A172 (cell line): Measurements from ENCODE around the gene NLGN2. TPM values are rescaled to one million over a fixed set of nuclear protein-coding genes. Genes with fewer than 3 reads are reported as not detected.

Experiments
- DNase-seq: peaks from one replicate; pipeline ENCODE4 v3.0.0-alpha.2; 2015; ENCODE audit warnings: low spot score
- total RNA-seq: library from RNA; depleted of rRNA; stranded (reverse); fragments of >200 nt; shearing (Covaris generic); gene quantifications from 2 replicates; pipeline ENCODE4 v1.2.3, GENCODE V29; 2014

Gene NLGN2
- total RNA-seq, 1 experiment from 2014 or later = 11.3 TPM

DNA sequence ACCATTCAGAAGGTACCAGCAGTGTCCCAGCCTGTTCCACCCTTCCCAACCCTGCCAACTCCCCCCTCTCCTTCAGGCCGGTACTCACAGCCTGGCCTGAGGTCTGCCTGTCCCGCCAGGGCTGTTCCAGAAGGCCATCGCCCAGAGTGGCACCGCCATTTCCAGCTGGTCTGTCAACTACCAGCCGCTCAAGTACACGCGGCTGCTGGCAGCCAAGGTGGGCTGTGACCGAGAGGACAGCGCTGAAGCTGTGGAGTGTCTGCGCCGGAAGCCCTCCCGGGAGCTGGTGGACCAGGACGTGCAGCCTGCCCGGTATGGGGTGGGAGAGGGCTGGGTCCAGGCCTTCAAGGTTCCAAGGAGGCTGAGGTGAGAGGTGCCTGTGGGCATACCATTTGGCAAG, 7.2 kb downstream of the NLGN2 start:
- DNase-seq = no peak

DNA sequence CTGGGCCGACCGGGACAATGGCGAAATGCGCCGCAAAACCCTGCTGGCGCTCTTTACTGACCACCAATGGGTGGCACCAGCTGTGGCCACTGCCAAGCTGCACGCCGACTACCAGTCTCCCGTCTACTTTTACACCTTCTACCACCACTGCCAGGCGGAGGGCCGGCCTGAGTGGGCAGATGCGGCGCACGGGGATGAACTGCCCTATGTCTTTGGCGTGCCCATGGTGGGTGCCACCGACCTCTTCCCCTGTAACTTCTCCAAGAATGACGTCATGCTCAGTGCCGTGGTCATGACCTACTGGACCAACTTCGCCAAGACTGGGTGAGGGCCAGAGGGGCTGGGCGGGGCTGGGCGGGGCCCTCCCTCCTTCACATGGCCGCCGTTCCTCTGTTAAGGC, 8.1 kb downstream of the NLGN2 start:
- no peak for DNase-seq

GRCh38 chr17:7416323-7416722, 8.7 kb downstream of the NLGN2 start:
- no peak for DNase-seq

DNA sequence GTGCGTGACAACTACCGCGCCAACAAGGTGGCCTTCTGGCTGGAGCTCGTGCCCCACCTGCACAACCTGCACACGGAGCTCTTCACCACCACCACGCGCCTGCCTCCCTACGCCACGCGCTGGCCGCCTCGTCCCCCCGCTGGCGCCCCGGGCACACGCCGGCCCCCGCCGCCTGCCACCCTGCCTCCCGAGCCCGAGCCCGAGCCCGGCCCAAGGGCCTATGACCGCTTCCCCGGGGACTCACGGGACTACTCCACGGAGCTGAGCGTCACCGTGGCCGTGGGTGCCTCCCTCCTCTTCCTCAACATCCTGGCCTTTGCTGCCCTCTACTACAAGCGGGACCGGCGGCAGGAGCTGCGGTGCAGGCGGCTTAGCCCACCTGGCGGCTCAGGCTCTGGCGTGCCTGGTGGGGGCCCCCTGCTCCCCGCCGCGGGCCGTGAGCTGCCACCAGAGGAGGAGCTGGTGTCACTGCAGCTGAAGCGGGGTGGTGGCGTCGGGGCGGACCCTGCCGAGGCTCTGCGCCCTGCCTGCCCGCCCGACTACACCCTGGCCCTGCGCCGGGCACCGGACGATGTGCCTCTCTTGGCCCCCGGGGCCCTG, 9.5 kb downstream of the NLGN2 start:
- no peak for DNase-seq

DNA sequence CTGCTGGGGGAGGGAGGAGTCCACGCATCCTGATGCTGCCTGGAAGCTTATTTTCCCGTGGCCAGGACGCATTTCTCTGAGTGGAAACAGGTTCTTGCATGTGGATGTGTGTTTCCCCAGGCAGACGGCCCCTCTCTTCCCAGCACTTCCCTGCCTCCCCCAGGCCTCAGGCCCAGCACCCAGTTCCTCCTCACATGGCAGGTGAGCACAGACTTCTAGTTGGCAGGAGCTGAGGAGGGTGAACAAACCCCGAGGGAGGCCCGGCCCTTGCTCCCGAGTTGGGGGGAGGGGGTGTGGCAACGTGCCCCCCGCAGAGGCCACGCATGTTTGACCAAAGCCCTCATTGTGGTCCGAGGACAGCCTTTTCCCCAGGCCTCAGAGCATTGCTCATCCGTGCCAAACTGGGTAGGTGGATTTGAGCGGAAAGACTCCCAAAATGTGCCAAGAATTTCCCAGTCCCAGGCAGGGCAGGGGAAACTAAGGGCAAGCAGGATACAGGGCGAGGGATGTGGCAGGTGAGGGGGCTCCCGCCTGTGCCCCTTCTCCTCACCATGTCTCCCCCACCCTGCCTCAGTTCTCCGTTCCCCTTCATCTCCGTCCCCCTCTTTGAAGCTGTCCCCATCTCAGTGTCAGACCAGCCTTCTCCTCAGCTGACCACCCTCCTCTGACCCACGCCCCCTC, 11.0 kb downstream of the NLGN2 start:
- no peak for DNase-seq

DNA sequence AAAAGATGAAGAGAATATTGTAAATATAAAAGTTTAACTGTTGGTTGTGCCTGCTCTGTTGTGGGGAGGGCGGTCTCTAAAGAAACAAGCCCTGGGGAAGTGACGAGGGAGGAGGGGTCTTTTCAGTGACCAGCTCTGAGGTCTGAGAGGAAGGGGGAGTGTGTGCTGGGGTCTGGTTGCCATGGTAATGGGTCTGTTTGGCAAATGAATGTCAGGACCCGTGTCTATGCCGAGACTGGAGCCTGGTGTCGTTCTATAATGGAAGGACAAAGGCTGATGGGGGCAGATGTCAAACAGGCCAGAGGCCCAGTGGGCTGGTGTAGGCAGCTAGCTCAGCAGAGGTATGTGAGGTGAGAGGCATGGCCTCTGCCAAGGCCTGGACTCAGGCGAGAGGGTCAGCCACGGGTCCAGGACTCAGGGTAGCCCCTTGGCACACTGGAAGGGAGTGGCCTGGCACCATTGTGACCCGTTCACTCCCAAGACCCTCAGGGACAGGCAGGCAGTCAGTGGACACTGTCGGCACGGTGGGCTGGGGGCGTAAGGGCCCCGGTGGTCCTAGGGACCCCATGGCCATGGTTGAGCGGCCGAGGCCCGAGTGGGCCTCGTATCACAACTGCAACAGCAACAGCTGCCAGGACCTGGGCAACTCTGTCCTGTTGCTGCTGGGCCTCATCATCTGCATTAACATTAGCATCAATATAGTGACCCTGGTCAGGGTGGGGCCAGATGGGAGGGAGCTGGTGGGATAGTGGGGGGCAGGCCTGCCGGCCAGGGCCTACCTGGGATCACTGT, 12.4 kb downstream of the NLGN2 start, which contains the start of gene SPEM1:
TSS of gene SPEM1 (plus strand) at position 506 of the 792 bp plus-strand sequence. CDS start at position 567, 61 bp downstream.
- DNase-seq = no peak

GRCh38 chr17:7421186-7421585, 13.5 kb downstream of the NLGN2 start:
- no peak for DNase-seq

DNA sequence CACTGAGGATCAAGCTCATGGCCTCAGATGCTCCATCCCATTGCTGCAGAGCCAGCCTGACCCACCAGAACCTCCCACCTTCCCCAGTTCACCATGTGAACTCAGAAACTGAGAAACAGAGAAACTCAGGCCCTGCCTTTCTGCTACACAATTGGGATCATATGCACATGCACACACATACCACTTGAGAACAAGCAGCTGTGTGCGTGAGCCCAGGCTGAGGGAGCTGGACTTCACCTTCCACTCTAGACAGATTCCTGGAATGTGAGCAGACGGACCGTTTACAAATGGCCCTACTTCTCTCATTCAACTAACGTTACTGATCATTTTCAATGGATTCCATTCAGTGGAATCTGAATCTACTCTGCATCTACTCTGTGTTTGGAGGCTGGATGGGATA, 16.0 kb downstream of the NLGN2 start:
- DNase-seq = no peak

DNA sequence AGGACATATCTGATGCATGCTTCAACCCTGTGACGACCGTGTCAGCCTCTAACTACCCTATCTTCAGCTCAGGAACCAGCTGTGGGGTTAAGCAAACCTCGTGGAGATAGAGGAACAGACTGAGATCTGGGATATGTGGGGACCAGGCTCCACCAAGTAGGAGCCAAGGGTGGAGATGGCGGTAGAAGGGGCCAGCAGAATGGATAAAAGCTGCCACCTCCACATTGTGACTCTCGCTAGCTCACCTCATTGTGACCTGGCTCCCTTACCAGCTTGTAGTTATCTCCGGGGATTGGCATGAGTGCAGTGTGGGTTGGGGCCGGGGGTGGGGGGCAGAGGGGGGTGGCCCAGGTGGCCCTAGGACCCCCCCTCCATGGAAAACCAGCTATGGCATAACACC, 17.7 kb downstream of the NLGN2 start, which contains the start of gene SPEM2:
TSS of gene SPEM2 (plus strand) at position 301 of the 400 bp plus-strand sequence. CDS start at position 374, 73 bp downstream.
- no peak for DNase-seq

- DNase-seq = no peak
Observed at GRCh38 chr17:7425756-7426155, 18.1 kb downstream of the NLGN2 start.

- no peak for DNase-seq
Observed at GRCh38 chr17:7426203-7426863, 18.7 kb downstream of the NLGN2 start.

DNA sequence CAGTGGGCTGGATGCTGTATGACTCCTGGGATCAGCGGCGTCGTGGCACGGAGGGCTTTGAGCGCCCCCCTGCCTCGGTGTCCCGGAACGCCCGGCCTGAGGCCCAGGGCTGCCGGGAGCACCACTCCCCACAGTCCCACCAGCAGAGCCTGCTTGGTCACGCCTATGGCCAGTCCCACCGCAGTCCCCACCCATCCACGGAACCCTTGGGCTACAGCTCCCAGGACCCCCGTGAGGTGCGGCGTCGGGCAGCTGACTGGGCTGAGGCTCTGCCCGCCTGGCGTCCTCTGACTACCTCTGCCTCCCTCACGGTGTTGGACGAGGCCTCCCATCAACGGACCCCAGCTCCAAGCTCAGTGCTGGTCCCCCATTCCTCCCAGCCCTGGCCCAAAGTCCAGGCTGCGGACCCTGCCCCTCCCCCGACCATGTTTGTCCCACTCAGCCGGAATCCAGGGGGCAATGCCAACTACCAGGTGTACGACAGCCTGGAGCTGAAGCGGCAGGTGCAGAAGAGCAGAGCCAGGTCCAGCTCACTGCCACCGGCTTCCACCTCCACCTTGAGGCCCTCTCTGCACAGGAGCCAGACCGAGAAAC, 19.3 kb downstream of the NLGN2 start:
- DNase-seq = no peak

DNA sequence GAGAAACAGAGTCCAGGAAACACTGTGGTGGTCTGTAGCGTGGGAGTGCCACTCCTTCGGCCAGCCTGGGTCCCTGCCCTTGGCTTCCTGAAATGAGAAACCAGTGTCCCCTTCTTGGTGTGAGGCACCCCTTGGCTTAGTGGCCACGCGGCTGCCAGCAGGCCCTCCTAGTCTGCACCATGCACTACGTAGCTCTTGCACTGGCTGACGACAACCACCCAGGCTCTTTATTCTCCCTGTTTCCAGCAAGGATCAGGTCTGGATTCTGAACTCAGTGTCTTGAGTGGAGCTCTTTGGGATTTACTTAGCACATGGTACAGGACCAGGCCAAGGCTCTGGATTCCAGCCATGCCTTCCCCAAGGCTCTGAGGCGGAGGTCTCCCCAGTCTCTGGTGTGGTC, 19.9 kb downstream of the NLGN2 start:
- no peak for DNase-seq

- DNase-seq = no peak
Observed at GRCh38 chr17:7428557-7428956, 20.9 kb downstream of the NLGN2 start, which contains the start of gene SPEM3. TSS of gene SPEM3 (plus strand) at chr17:7428857. CDS start at chr17:7428903, 46 bp downstream.

DNA sequence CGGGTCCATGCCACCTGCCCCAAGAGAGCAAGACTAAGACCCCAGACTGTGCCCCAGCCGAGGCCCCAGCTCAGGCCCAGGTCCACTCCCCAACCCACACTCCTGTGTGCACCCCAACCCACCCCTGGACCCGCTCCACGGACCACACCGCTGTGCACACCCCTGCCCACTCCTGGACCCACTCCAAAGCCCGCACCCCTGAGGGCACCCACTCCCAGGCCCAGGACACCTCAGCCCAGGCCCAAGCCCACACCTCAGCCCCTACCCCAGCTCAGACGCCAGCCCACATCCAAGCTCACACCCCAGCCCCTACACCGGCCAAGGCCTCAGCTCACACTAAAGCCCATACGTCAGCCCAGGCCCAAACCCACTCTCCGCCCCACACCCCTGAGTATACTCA, 22.1 kb downstream of the NLGN2 start:
- DNase-seq = no peak

DNA sequence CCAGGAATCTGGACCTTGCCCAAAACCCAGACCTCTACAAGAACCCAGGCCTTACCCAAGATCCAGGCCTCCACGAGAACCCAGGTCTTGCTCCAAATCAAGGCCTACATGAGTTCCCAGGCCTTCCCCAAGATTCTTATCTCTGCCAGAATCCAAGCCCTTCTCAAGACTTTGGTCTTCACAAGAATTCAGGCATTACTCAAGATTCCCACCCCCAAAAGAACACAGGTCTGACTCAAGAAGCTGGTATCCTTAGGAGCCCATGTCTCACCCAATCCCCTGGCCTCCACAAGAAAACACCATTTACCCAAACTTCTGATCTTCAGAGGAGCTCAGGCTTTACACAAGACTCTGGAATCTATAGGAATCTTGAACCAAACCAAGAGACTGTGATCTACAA, 23.6 kb downstream of the NLGN2 start:
- DNase-seq = no peak

GRCh38 chr17:7432296-7432695, 24.7 kb downstream of the NLGN2 start:
- DNase-seq = no peak

DNA sequence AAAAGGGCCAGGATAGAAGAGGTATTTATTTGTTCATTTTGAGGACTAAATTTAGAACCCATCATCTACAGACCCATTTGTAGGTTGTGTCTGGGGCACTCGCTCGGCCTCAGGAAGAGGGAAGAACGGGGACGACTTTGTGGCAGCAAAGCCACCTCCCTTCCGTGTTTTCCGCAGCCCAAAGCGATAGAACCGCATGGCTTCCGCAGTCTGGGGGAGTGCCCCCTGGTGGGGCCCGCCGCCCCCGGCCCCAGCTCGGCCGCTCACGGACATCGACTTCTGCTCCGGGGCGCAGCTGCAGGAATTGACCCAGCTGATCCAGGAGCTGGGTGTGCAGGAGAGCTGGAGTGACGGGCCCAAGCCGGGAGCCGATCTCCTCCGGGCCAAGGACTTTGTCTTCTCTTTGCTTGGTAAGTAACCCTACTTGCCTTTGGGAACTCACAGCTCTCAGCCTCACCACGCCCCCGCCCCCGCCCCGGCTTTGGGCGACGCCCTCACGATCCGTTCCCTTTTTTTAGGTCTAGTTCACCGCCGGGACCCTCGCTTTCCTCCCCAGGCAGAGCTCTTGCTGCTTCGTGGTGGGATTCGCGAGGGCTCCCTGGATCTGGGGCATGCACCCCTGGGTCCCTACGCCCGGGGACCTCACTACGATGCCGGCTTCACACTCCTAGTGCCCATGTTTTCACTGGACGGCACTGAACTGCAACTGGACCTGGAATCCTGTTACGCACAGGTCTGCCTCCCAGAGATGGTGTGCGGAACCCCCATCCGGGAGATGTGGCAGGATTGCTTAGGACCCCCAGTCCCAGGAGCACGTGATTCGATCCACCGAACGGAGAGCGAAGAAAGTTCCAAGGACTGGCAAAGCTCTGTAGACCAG, 28.3 kb downstream of the NLGN2 start:
- DNase-seq = no peak

DNA sequence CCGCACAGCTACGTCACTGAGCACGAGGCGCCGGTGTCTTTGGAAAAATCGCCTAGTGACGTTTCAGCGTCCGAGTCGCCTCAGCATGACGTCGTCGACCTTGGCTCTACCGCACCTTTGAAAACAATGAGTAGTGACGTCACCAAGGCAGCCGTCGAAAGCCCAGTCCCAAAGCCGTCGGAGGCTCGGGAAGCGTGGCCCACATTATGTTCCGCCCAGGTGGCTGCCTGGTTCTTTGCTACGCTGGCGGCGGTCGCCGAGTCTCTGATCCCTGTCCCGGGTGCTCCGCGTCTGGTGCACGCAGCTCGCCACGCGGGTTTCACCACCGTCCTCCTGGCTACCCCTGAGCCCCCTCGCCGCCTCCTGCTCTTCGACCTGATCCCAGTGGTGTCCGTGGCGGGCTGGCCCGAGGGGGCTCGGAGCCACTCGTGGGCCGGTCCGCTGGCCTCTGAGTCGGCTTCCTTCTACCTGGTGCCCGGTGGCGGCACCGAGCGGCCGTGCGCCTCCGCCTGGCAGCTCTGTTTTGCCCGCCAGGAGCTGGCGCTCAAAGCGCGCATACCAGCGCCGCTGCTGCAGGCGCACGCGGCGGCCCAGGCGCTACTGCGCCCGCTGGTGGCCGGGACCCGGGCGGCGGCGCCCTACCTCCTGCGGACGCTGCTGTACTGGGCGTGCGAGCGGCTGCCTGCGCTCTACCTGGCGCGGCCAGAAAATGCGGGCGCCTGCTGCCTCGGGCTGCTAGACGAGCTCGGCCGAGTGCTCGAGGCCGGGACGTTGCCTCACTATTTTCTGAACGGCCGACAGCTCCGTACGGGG, 29.1 kb downstream of the NLGN2 start:
- no peak for DNase-seq

GRCh38 chr17:7437369-7437863, 29.8 kb downstream of the NLGN2 start:
- DNase-seq = no peak
